ENCODE data around the gene CARD11.

- TF ChIP-seq FOXP2 (optimal IDR thresholded peaks at IDR 0.05; ENCODE audit: borderline replicate concordance, extremely low read depth, extremely low read length, insufficient read depth) (no peak), REST (IDR thresholded peaks at IDR 0.05; ENCODE audit: insufficient read depth in 1 of 2, low read depth in 2 of 2, low read length in 2 of 2) (no peak), POLR2AphosphoS5 (IDR thresholded peaks at IDR 0.05; ENCODE audit: low read depth, low read length) (no peak), TAF1 (IDR thresholded peaks at IDR 0.05; ENCODE audit: borderline replicate concordance, insufficient read depth, low read length) (no peak), SIN3A (IDR thresholded peaks at IDR 0.05; ENCODE audit: borderline replicate concordance, insufficient read depth, low read length) (no peak)
Measured at GRCh38 chr7:2864204-2864985, 179.3 kb downstream of the CARD11 start.

Measured in PFSK-1 (cell line).